GM19324 (cell line): Measurements from ENCODE around the gene EFCAB11.
"Not testable (repeated sequence)": the region's sequence is repeated elsewhere in the genome, so short reads cannot be mapped to it uniquely, and the experiment has no call there.

Source experiments
- ATAC-seq: cut with Tn5 transposase; IDR thresholded peaks from one replicate; pipeline ENCODE4 v1.9.1; 2021; ENCODE audit warnings: mild to moderate bottlenecking, moderate library complexity; ENCODE audit not compliant: unreplicated experiment, low FRiP score

Gene EFCAB11

DNA sequence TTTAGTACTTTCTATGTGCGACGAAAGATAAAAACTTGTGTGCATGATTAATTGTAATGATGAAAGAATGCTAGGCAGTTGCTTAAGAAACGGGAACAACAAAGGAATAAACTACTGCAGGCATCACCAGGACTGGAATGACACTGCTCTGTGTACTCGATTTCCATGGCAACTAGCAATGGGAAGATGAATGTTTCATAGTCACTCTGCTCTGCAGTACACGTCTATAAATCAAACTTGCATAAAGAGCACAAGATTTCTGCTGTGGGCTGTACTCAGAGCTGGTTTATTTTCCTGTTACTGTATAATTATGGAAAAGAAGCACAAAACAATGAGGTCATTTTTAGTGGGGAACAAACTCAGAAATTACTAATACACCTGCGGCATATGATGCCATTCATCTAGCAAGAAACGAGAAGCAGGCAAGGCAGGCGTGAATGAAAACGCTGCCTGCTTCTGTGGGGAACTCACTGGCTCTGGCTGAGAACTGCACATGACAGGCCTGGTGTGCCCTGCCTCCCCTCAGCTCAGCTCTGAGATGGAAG, 41.8 kb downstream of the EFCAB11 start:
- no peak for ATAC-seq

DNA sequence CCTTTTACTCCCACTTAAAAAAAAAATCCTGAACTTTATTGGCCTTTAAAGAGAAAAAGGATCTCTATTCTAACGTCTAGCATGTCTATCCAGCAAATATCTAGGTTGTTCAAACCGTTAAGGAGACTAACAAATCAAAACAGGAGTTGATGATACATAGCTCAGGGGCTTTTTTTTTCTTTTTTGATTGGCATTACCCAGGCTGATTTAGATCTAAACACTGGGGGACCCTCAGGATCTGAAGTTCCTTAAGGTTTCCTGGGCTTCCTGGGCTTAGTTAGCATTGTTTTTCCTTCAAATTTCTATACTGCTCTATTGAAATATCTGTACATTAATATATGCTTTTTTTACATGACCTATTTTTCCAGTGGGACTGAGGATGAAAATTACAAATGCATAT, 42.3 kb downstream of the EFCAB11 start:
- no peak for ATAC-seq

DNA sequence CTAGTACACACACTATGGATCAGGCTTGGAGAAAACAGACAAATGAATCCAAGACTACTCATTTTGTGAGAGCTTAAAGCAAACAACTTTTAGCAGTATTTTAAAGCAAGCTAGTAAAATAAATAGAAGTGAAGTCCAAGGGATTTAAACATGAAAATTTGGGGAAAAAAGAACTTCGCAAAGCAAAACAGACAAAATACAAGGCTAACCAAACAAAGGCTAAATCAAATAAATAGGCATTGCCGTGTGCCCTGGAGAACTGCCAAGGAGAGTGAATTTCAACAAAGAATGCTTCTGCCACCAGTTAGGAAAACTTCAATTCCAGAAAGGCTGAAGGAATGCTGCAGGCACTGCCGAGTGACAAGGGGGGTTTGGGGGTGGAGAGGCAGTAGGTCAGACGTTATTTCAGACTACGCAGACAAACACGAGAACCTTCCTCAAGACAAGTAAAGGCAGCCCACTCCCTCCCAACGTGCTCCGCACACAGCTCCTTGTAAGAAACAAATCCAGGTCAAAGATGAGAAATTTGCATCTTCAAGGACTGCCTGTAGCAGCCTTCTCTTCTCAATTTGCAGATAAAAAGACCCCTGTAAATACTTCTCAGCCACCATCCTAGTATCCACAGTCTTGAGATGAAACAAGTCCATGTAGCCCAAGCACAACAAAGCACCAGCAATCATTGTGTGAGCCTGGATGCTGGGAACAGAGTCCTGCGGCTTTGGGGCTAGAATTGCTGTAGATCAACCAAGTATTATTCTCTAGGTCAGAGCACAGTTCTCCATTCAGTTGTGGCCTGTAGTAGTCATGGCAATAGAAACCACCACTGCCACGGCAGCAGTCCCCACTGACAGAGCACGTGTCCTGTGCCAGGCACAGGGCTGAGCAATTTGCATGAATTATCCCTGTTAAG, 43.3 kb downstream of the EFCAB11 start:
- ATAC-seq, result no peak

DNA sequence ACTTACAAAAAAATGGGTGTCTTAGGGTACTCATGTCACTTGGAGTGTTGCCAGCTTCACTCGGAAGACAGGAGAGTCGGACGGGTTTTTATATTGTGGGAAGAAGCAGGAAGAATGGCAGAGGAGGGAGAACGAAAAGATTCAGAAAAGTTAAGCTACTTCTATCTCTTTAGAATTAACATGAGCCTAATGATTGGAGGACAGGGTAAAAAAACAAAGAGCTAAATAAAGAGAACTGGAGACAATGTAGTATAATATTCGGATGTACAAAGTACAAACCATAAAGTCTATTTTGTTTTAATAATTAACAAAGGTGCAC, 43.9 kb downstream of the EFCAB11 start:
- no peak for ATAC-seq

DNA sequence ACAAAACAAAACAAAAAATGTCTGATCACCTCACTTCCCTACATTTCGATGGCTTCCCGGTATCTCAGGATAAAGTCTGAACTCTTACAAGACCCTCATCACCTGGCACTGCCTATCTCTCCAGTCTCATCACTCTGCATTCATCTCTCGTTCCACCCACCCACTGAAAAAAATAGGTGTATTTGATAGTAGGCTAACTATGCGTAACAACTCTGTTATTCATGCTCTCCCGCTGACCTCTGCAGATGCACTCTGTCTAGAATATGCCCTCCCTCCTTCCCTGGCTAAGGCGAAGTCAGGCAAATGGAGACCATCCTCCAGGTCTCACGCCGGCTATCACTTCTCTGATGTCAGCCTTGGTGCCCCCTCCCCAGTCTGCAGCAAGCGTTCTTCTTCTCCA, 44.9 kb downstream of the EFCAB11 start:
- ATAC-seq, result no peak

DNA sequence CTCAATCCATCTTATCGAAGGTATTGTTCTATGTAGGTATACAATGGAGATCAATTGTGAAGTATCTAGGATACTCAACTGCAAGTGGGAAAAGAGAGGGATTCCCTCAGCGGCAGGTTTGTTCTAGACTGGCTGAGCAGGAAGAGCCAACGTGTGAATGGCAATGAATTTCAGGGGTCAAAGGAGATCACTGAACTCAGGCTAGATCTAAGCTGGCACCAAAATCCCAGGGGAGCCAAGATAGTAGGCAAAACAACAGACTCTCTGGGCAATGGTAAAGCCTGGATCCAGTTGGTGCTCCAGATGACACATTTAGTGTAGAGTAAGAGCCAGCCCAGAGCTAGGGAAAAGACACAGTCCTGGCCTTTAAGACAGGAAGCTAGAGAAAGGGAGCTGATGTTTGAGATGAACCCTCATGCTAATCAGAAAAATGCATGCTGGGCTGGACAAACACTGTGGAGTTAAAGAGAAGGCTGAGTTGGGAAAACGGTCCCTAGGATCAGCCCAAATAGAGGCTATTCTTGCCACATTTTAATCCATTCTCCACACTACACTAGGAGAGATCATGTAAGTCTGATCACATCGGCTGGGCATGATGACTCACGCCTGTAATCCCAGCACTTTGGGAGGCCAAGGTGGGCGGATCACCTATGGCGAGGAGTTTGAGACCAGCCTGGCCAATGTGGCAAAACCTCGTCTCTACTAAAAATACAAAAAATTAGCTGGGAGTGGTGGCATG, 45.6 kb downstream of the EFCAB11 start:
- no peak for ATAC-seq

DNA sequence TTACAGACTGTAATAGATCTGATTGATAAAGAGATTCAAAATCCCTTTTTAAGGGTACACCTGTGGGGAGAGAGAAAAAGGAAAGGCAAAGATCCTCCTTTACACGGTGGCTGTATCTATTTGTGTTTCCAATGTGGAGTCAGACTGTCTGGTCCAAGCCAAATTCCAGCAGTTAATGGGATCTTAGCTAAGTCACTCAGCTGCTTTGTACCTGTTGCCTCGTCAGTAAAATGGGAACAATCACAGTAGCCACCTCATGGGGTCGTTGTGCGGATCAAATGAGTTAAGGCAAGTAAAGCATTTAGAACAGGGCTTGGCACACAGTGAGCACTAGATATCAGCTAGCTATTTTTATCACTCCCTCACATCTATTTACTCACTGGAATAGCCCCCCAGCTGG, 46.9 kb downstream of the EFCAB11 start:
- no peak for ATAC-seq

DNA sequence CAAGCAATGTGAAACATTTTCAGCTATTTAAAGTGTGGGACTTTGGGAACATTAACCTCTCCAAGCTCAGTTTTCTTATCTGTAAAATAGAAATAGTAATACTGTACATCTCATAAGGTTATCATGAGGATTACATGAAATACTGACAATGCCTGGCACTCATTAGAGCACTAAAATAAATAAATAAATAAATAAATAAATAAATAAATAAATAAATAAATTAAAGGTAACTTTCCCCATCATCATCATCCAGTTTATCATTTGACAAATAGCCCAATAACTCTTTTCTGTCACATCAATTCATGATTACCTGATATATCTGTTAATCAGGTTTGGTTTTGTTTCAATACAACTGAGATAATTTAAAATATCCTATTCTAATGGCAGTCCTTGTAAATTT, 48.5 kb downstream of the EFCAB11 start:
- ATAC-seq, result no peak

DNA sequence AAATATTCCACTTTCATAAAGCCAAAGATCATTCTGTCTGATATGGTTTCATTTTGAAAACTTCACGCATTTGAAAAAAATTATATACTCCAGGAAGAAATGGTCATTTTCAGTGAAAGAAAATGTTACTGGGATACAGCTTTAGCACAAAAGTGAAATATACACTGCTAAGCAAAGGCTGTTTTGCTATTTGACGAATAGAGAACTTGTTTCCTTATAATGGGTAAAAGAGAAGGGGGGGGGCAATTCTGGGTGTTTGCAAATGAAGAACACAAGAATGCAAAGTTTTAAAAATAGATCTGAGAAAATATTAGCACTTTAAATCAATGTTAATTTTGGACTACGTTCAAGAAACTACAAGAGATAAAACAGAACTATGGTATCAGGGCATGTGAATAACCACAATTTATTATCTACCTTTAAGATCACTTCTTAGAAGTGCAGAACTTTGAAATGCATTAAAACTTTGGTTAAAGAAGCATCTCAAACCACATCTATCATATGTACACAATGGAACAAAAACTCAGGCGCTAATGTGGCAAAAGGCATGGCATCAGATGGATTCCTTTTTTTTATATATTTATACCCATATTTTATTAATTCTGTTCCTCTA, 51.1 kb downstream of the EFCAB11 start:
- ATAC-seq, result no peak

DNA sequence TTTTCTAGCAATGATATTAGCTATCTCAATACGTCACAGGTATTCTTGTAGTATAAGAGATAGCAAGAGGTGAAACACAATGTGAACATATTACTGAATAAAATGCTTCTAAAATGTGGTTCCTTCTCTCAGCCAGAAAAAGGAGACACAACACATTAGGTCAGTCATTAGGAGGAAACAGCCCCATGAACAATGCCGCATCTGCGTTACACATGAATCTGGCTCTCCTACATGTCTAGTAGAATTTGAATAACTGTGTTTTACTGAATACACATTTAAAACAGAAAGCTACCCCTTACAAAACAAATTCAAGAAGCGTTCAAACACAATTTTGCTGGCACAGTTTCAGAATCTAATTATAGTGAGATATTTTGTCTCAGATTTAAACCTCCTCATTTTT, 51.6 kb downstream of the EFCAB11 start:
- ATAC-seq, result no peak

DNA sequence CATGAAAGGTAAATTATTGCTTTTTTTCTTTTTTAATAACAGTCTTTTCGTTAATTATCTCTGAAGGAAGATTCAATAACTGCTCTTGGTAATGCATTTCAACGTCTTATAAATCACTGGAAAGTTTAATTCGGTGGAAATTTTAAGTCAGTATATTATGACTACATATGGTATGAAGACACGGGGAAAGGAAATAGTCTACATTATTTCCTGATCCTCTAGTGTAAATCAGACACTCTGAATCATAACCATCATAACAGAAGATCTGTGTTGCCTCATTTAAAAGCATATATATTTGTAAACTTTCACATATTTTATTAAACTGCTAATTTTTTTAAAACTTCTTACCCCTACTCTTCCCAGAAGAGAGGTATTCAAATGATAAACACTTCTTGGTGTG, 53.7 kb downstream of the EFCAB11 start:
- ATAC-seq, result no peak

DNA sequence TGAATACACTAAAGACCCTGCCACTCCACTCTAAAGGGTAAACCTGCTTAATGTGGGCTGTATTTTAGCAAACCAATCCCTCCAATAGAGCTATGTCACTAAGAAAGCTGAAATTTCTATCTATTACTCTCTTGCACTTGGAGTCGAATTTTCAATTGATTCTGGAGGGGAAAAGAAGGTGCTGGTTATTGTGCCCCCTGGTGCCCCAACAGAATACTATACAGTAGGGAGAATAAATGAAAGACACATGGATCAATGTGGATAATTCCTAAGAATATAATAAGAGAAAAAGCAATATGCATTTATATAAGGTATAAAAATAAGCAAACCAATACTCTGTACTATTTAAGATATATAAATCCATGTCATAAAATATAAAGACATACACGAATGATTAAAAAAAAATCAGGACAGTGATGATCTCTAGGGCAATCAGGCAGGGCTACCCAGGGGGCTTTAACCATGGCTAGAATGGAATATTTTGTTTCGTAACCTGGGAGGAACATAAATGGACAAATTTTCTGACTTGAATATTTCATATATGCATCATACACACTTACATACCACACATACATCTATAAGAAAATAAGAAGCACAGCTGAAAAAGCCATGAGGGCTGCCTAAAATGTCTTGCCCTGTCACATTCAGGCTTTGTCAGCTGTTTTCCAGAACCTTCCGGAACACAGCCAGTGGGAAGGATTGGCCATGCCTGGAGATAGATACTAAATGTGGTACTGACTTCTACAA, 54.4 kb downstream of the EFCAB11 start:
- no peak for ATAC-seq

DNA sequence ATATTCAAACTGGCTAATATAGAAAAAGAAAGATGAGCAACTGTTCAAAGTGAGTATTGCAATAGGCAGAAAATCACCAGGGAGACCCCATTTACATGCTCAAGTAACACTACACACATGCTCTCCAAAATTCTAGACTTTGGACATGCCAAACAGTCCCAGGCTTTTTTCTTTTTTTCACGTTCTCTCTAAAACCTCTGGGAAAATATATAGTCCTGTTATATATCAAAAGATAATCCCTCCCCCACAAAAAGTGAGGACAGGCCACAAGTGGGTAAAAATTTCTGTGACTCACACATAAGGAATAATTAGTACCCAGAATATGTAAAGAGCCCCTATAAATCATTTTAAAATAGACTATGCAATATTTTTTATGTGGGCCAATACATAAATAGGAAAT, 55.2 kb downstream of the EFCAB11 start:
- no peak for ATAC-seq

DNA sequence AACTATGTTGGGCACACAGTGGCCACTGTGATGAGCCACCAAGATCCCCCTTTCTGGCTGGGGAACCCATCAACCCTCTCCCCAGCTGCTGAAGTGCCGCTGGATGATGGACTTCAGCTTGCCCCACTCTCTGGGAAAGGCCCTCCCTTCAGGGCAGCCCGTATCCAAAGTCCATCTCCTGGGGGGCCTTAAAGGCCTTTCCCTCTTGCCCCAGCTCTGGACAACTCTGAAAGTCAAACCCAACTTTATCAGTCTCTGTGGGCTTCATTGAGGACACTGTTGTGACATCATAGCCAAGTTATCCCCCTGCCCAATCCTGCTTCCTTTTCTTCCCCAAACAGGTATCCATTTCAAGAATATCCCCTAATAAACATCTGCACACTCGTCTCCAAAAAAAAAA, 61.1 kb downstream of the EFCAB11 start:
- not testable (repeated sequence) for ATAC-seq

DNA sequence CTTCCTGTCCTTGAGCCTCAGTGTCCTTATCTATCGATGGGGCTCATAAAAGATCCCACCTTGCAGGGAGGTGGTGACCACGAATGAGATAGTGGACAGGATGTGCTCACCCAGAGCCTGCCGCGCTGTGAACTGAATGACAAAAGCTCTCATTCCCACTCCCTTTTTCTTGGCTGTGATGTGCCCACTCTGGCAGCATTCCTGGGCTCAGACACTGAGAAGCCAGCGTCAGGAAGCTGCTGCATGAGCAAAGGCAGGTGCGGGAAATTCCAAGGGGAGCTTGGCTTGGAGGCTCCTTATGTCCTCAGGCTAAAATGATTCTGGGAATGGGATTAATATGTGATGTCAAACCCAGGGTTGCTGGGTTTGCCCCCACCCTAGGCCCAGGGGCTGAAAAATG, 61.6 kb downstream of the EFCAB11 start:
- no peak for ATAC-seq

DNA sequence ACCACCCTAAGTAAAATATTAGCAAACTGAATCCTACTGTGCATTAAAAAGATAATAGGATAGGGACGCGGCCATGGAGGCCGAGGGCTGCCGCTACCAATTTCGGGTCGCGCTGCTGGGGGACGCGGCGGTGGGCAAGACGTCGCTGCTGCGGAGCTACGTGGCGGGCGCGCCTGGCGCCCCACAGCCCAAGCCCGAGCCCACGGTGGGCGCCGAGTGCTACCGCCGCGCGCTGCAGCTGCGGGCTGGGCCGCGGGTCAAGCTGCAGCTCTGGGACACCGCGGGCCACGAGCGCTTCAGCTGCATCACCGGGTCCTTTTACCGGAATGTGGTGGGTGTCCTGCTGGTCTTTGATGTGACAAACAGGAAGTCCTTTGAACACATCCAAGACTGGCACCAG, 62.8 kb downstream of the EFCAB11 start:
- ATAC-seq, result not testable (repeated sequence)

DNA sequence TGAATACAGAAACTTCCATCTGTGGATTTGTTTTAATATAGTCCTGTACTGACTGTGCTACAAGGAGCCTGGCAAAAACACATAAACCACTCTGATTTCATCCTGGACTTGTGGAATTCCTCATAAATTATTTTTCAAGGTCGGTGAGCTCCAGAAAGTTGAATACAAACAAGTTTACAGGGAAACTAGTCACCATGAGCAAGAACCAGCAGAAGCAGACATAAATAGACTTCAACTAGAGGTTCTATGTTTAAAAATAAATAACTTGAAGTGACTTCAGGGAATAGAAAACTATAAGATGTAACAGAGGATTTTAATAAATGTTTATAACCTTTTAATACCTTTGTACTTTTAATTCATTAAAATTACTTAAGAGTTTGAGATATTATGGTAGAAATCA, 63.5 kb downstream of the EFCAB11 start:
- ATAC-seq, result no peak

DNA sequence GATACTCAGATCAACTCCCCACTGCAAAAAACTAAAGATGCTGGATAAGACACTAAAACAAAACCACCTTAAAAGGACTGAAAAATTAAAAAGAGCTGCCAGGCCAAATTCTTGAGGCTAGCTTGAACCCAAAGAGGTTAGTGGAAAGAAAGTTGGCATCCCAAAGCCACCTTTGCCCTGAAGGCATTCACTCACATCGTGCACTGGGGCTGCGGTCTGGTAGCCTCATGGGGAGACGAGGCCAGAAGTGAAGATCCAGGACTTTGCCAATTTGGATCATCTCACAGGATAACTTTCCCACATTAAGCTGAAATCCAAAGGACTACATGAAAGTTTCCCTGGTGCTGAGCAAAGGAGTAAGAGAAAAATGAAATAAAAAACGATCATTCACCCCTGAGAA, 63.9 kb downstream of the EFCAB11 start:
- no peak for ATAC-seq

DNA sequence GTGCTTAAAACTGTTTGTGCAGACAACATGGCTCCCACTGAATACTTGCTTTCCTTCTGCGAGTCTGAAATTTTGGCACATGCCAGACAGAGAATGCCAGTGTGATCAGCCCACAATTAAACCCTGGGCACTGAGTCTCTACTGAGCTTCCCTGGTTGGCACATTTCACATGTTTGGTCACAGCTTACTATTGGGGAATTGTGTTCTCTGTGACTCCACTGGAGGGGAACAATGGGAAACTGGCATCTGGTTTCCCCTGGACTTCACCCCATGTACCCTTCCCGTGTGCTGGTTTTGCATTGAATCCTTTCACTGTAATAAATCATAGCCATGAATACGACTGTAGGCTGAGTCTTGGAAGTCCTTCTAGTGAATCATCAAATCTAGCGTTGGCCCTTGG, 64.9 kb downstream of the EFCAB11 start:
- ATAC-seq, result no peak

DNA sequence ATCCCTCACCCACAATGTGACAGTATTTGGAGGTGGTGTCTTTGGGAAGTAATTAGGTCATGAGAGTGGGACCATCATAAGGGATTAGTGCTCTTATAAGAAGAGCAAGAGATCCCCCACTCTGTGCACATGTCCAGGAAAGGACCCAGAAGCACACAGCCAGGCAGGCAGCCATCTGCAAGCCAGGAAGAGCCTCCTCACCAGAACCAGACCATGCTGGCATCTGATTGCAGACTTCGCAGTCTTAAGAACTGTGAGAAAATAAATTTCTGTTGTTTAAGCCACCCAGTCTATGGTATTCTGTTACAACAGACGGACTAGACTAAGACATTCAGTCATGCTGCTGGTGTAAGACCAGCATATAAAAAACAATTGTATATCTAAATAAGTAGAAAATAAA, 69.8 kb downstream of the EFCAB11 start:
- ATAC-seq, result no peak

DNA sequence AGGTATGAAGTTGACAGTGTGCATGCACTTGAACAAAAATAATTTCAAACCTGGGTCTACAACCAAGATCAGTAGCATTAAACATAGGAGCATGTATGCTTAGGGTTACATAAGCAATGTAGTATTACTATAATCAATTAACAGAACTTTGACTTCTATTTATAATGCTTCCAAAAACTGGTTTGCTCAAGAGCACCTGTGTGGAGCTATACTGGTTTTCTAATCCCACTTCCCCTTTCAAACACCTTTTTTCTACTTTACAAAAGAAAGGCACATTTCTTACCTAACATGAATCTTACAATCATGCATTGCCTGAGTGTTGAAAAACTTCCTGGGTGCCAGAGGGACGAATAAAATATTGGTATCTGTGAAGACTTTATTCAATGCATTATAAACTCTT, 72.7 kb downstream of the EFCAB11 start:
- ATAC-seq, result peak; percentile 64
